ENCODE results near the gene MX1.

MX1 gene

GRCh38 chr21:41466024-41466820, 40.2 kb downstream of the MX1 start:
- DNase-seq: no peak

GRCh38 chr21:41470054-41470453, 44.0 kb downstream of the MX1 start:
- DNase-seq: no peak

GRCh38 chr21:41472753-41473548, 46.9 kb downstream of the MX1 start:
- DNase-seq: no peak

GRCh38 chr21:41475714-41476420, 49.8 kb downstream of the MX1 start:
- DNase-seq: no peak

- no peak for DNase-seq
Measured at GRCh38 chr21:41477641-41478318, 51.7 kb downstream of the MX1 start.

GRCh38 chr21:41478319-41479177, 52.5 kb downstream of the MX1 start:
- no peak for DNase-seq

- DNase-seq: no peak
Measured at GRCh38 chr21:41479686-41480085, 53.6 kb downstream of the MX1 start.

- no peak for DNase-seq
Measured at GRCh38 chr21:41480086-41480690, 54.1 kb downstream of the MX1 start.

GRCh38 chr21:41481191-41481590, 55.2 kb downstream of the MX1 start:
- no peak for DNase-seq

- DNase-seq: no peak
Measured at GRCh38 chr21:41482301-41482700, 56.3 kb downstream of the MX1 start.

- no peak for DNase-seq
Measured at GRCh38 chr21:41482980-41483379, 56.9 kb downstream of the MX1 start.

- no peak for DNase-seq
Measured at GRCh38 chr21:41483415-41483814, 57.4 kb downstream of the MX1 start.

- no peak for DNase-seq
Measured at GRCh38 chr21:41483973-41484372, 57.9 kb downstream of the MX1 start.

GRCh38 chr21:41487082-41487481, 61.0 kb downstream of the MX1 start:
- DNase-seq: no peak

- DNase-seq: no peak
Measured at GRCh38 chr21:41488080-41488479, 62.0 kb downstream of the MX1 start.

- DNase-seq: no peak
Measured at GRCh38 chr21:41489329-41489728, 63.3 kb downstream of the MX1 start.

GRCh38 chr21:41490330-41490729, 64.3 kb downstream of the MX1 start:
- no peak for DNase-seq

- DNase-seq: no peak
Measured at GRCh38 chr21:41491412-41491811, 65.4 kb downstream of the MX1 start.

- no peak for DNase-seq
Measured at GRCh38 chr21:41494242-41494641, 68.2 kb downstream of the MX1 start.

GRCh38 chr21:41497008-41497407, 71.0 kb downstream of the MX1 start:
- DNase-seq: no peak

- no peak for DNase-seq
Measured at GRCh38 chr21:41497788-41498187, 71.7 kb downstream of the MX1 start.

GRCh38 chr21:41499920-41500319, 73.9 kb downstream of the MX1 start:
- DNase-seq: no peak

Data from suppressor macrophage treated with lipopolysaccharide for 4 hours (primary cell).